ENCODE measurements around the gene APPL2. TPM values are rescaled to one million over a fixed set of nuclear protein-coding genes. Genes with fewer than 3 reads are reported as not detected.
"Not testable (repeated sequence)": the region's sequence is repeated elsewhere in the genome, so short reads cannot be mapped to it uniquely, and the experiment has no call there.

APPL2 gene
- total RNA-seq, 1 experiment from 2014 or later: 42.2 TPM

DNA sequence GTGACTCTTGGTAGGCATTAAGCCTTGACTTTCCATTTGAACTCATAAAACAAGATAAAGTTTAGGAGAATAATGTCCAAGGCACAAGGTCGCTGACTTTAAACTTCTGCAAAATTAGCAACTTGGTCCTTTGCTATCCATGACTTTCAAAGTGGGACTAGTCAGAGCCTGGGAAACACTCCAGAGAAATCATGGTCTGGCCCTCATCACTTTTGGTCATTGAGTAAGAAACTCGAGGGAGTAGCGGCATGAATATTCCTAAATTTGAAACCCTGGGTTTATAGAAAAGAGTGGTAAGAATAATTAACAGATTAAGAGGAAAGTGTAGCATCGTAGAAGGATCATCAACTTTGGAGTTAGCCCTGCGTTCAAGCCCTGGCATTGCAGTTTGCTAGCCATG is 16.9 kb upstream of the APPL2 start:
- POLR2A ChIA-PET (ENCODE audit: unreplicated experiment): no interaction called here
- H3K27me3 ChIP-seq (ENCODE audit: low read length): no peaks in the 10 kb centered on the region
- peaks cover 40% of the 10 kb centered on the region for H3K4me1 ChIP-seq (ENCODE audit: insufficient read depth, low read length)
- no peak overlapping the region for H3K27ac ChIP-seq (ENCODE audit: low read length)
- no peak overlapping the region for H2AFZ ChIP-seq (ENCODE audit: low read length)
- H4K20me1 ChIP-seq (ENCODE audit: low read length): no peaks in the 10 kb centered on the region
- no peak overlapping the region for H3K9ac ChIP-seq (ENCODE audit: low read length)
- CTCF ChIA-PET: no interaction called here
- TF ChIP-seq EZH2phosphoT487 (IDR thresholded peaks at IDR 0.05; ENCODE audit: borderline replicate concordance, low read length) (no peak), EZH2 (IDR thresholded peaks at IDR 0.05; ENCODE audit: low read length, unreplicated experiment) (no peak), CTCF (conservative IDR thresholded peaks at IDR 0.05; ENCODE audit: low read depth, low read length) (no peak)
- intact Hi-C loops (cut with micrococcal nuclease): no loop called here
- no peak overlapping the region for H3K4me3 ChIP-seq (ENCODE audit: low read length)
- no peaks in the 10 kb centered on the region for H3K9me3 ChIP-seq (ENCODE audit: low read length)
- no peak for DNase-seq
- ATAC-seq: no peak
- BruUV-seq (replicated peaks): no TSS peak
- H3K79me2 ChIP-seq (ENCODE audit: low read length): no peaks in the 10 kb centered on the region
- H3K9me2 ChIP-seq (replicated peaks; ENCODE audit: low read length): no peaks in the 10 kb centered on the region
- no peaks in the 10 kb centered on the region for H3F3A ChIP-seq (ENCODE audit: low read length, unreplicated experiment)
- H3K4me2 ChIP-seq (ENCODE audit: low read length): no peak overlapping the region
- H3K36me3 ChIP-seq (ENCODE audit: low read depth, low read length): no peaks in the 10 kb centered on the region

- H3F3A ChIP-seq (ENCODE audit: low read length, unreplicated experiment); H2AFZ ChIP-seq (ENCODE audit: low read length); H3K4me3 ChIP-seq (ENCODE audit: low read length); H3K79me2 ChIP-seq (ENCODE audit: low read length); H4K20me1 ChIP-seq (ENCODE audit: low read length); H3K4me2 ChIP-seq (ENCODE audit: low read length); H3K9ac ChIP-seq (ENCODE audit: low read length); H3K27ac ChIP-seq (ENCODE audit: low read length); DNase-seq; H3K9me2 ChIP-seq (replicated peaks; ENCODE audit: low read length); CTCF ChIA-PET; BruUV-seq (replicated peaks); H3K36me3 ChIP-seq (ENCODE audit: low read depth, low read length); ATAC-seq; H3K9me3 ChIP-seq (ENCODE audit: low read length); intact Hi-C loops (cut with micrococcal nuclease); POLR2A ChIA-PET (ENCODE audit: unreplicated experiment); H3K27me3 ChIP-seq (ENCODE audit: low read length); H3K4me1 ChIP-seq (ENCODE audit: insufficient read depth, low read length): not testable (repeated sequence)
Measured at GRCh38 chr12:105245776-105246427, 9.9 kb upstream of the APPL2 start.

GRCh38 chr12:105245291-105245690 is 9.3 kb upstream of the APPL2 start:
- H4K20me1 ChIP-seq (ENCODE audit: low read length): no peaks in the 10 kb centered on the region
- ATAC-seq (no peak), DNase-seq (no peak)
- no peaks in the 10 kb centered on the region for H3F3A ChIP-seq (ENCODE audit: low read length, unreplicated experiment)
- H3K36me3 ChIP-seq (ENCODE audit: low read depth, low read length): no peaks in the 10 kb centered on the region
- CTCF ChIA-PET: no interaction called here
- H3K9me2 ChIP-seq (replicated peaks; ENCODE audit: low read length): 0 out of 2 replicates have a peak, but pooled peaks cover 3% of the 10 kb centered on the region
- POLR2A ChIA-PET (ENCODE audit: unreplicated experiment): no interaction called here
- TF ChIP-seq EZH2 (IDR thresholded peaks at IDR 0.05; ENCODE audit: low read length, unreplicated experiment) (no peak), CTCF (conservative IDR thresholded peaks at IDR 0.05; ENCODE audit: low read depth, low read length) (no peak), EZH2phosphoT487 (IDR thresholded peaks at IDR 0.05; ENCODE audit: borderline replicate concordance, low read length) (no peak)
- intact Hi-C loops (cut with micrococcal nuclease): no loop called here
- H3K9me3 ChIP-seq (ENCODE audit: low read length): no peaks in the 10 kb centered on the region
- H3K27me3 ChIP-seq (ENCODE audit: low read length): no peaks in the 10 kb centered on the region
- no peak overlapping the region for H2AFZ ChIP-seq (ENCODE audit: low read length)
- no peak overlapping the region for H3K27ac ChIP-seq (ENCODE audit: low read length)
- no TSS peak for BruUV-seq (replicated peaks)
- no peaks in the 10 kb centered on the region for H3K79me2 ChIP-seq (ENCODE audit: low read length)
- H3K4me2 ChIP-seq (ENCODE audit: low read length): no peak overlapping the region
- no peak overlapping the region for H3K4me3 ChIP-seq (ENCODE audit: low read length)
- no peak overlapping the region for H3K9ac ChIP-seq (ENCODE audit: low read length)
- no peaks in the 10 kb centered on the region for H3K4me1 ChIP-seq (ENCODE audit: insufficient read depth, low read length)
